ENCODE results near the gene AKAP6.
"Not testable (repeated sequence)": the region's sequence is repeated elsewhere in the genome, so short reads cannot be mapped to it uniquely, and the experiment has no call there.

The AKAP6 gene

DNA sequence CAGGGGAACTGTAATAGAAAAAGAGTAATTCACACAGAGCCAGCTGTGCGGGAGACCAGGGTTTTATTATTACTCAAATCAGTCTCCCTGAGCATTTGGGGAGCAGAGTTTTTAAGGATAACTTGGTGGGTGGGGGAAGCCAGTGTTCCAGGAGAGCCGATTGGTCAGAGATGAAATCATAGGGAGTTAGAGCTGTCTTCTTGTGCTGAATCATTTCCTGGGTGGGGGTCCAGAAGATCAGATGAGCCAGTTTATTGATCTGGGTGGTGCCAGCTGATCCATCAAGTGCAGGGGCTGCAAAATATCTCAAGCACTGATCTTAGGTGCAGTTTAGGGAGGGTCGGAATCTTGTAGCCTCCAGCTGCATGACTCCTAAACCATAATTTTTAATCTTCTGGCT is 44.1 kb downstream of the AKAP6 start:
- not testable (repeated sequence) for DNase-seq

DNA sequence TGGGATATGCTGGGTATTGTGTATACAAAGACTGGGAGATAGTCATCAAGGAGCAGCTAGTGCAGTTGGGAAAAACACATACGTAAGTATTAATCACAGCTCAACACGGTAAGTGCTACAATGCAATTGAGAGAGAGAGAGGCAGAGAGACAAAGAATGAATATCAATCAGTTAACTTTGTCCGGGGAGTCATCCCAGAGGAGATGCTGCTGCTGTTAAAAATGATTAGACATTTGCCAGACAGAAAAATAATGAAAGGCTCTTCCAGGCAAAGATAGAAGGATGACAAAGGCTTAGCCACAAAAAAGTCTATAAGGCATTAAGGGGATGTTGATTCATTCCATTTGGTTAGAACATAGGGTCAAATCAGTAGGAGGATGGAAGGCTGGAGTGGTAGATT is 45.1 kb downstream of the AKAP6 start:
- DNase-seq = no peak

DNA sequence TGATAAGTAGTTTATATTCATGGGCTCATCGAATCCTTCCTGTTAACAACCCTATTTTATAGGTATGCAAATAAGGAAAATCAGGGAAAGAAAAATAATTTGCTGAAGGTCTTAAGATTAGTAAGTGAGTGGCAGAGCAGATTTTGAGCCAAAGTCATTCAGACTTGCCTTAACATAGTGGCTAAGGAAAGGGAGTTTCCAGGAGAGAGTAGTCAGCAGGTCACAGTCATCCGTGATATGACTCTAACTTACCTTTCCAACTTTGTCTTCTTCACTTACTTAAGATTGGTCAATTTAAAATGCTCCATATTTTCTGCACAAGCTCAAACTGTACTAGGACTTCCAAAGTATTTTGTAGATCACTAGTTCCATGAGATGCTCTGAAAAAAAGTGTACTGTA is 46.6 kb downstream of the AKAP6 start:
- no peak for DNase-seq

DNA sequence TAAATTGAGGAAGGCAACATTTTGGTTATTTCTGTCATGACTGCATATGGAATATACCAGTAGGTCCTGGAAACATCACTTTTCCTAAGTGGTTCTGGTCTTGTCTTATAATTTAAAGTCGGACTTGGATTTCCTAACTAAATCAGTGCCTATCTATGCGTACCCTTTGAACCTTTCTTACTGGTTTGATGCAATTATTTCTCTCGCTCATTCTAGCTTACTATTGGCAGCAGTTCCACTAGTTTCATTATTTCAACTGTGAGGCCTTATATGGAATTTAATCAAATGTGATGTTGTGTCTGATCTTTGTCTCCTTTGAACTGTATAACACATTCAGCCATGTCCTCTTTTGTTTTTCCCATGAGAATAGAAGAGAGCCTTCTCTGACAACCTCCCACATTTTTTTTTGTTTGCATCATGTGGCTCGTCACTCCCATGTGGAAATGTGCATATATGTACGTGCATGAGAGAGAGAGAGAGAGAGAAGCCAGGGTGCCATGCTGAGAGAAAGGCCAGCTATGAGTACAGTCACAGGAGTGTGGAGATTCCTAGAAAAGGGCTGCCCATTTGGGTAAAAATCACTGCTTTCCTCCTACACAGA is 48.0 kb downstream of the AKAP6 start:
- no peak for DNase-seq

DNA sequence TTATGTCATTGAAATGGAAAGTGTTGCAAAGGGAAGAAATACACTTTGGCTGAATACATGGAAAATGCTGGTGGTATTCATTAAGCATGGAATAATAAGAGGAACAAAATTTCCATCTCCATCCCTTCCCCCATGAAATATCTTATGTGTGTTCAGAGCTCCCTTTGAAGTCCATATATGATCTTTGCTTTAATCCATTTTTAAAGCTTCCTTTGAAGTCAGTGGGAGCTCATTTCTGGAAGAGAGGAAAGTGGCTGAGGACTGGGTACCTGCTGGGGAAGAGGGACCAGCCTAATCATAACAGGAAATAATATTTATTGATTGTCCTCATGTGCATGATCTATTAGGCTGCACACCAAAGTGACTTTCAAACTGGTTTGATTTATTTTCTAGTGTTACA is 49.2 kb downstream of the AKAP6 start:
- no peak for DNase-seq

DNA sequence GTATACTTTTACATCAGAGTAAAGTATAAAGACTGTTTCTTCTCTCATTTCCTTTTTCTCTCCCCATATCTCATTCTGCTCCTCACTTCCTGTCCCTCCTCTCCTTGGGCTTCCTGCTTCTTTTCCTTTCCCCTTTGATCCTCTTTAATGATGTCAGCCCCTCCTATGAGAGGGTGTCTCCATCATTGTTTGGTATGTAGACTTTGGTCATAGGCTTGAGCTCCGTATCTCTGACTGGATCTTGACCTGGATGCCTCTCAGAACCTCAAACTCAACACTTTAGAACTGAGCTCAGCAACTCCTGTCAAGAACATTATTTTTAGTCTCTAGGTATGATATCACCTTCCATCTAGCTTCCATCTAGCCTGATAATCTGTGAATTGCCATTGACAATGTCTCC is 50.3 kb downstream of the AKAP6 start:
- no peak for DNase-seq

DNA sequence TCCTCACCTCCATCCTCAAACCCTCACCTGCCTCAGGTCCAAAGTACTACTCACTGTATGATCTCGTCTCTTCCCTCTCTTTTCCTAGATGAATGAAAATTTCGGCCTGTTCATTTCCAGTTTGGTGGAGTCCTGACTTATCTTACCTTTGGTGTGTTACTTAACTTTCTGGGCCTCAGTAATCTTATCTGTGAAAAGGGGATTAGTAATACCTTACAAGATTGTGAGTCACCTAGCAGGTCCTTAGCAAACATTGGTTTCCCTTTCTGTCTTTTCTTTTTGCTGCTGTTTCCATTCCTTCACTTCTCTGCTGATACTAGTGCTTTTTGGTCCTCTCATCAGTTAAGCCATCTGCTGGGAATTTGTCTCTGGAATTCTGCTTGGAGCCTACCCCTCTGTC is 52.8 kb downstream of the AKAP6 start:
- DNase-seq = no peak

DNA sequence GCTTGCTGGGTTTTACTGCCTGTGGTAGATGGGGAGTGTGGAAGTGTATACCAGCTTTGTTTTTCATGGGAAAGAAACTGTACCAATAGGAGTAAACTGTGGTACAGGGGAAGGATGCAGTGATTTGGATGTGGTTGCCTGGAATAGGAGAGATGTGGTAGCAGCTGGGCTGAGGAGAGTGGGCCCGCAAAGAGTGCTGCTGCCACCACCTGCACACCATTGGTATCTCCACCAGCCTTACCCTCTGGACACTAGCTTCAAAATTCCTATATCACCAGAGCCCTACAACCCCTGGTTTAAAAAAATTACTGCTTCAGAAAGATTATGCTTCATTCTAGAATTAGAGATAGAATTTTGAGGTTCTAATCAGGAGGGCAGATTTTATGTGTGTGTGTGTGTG is 53.6 kb downstream of the AKAP6 start:
- DNase-seq = peak; percentile 57

DNA sequence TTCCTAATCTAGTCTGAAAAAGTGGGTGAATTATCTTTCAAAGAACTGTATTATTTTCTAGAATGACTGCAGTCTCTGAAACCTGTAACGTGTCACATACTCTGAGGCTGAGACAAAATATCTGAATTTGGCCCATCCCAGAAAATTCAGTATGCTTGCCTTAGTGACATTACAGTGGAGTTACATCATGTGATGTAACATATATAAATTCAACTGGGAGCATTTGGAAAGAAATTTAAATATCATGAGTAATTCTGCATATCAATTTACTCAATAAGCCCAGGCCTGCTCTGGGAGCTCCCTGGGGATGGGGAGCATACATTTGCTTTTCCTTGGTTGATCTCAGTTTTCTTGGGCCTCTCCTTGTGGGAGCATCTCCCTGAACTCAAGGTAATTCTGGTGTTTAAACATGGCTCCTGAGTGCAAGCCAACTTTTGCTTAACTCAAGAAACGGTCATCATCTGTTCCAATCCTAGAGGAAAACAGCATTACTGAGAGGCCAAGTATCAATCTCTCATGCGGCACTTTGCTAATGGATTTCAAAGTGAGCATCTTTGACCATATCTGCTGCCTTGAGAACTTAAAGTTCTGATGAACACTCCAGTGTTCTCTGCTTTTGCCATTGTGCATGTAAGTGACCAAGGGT is 54.4 kb downstream of the AKAP6 start:
- DNase-seq = no peak

DNA sequence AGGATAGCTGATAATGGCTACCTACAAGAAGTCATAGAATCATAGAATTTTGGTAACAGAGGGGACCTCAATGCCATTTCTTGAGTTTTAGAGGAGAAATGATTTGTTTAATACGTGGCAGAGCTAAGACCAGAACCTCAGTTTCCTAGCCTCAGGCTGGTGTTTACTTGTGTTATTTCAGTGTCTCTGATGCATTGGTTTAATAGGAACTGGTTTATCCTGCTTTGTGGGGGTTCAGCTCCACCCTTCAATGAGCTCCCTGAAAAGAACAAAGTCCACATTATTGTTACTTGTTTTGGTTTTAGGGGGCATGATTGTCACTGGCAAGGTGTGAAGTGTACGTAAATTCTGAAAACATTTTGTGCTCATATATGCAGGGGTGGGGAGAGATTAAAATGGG is 55.4 kb downstream of the AKAP6 start:
- DNase-seq = no peak

DNA sequence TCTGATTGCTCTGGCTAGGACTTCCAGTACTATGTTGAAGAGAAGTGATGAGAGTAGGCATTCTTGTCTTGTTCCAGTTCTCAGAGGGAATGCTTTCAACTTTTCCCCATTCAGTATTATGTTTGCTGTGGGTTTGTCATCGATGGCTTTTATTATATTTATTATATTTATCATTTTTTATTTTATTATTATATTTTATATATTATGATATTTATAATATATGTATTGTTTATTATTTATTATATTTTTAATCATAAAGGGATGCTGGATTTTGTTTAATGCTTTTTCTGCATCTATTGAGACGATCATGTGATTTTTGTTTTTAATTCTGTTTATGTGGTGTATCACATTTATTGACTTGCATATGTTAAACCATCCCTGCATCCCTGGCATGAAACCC is 58.2 kb downstream of the AKAP6 start:
- not testable (repeated sequence) for DNase-seq

DNA sequence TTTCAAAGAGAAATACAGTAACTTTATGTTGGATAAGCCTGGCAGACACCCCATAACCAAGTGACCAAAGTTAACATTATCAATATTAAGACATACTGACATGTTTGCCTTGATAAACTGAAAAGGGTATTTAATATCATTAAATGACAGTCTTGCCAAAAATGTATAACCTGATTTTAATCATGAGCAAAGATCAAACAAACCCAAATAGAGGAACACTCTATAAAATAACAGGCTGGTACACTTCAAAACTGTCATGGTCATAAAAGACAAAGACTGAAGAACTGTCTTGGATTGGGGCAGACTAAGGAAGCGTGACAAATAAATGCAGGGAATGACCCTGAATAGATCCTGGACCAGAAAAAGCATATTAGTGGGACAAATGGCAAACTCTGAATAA is 64.0 kb downstream of the AKAP6 start:
- peak; percentile 27 for DNase-seq

DNA sequence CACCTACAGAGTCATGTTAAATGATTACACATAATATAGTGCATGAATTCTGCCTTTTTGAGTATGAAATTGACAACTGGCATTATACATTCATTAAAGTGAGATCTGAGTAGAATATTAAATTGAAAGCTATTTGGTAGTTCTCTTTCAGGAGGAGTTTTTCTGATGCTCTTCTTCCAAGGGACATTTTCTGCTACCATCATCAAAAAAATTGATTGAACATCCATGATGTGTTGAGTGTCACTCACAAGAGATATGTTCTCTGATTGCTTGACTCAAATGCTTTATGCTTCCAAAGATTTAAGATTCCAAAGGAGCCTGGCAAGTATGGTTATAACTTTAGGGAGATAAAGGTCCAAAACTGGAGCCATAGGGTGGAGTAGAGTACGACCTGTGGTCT is 64.9 kb downstream of the AKAP6 start:
- no peak for DNase-seq

DNA sequence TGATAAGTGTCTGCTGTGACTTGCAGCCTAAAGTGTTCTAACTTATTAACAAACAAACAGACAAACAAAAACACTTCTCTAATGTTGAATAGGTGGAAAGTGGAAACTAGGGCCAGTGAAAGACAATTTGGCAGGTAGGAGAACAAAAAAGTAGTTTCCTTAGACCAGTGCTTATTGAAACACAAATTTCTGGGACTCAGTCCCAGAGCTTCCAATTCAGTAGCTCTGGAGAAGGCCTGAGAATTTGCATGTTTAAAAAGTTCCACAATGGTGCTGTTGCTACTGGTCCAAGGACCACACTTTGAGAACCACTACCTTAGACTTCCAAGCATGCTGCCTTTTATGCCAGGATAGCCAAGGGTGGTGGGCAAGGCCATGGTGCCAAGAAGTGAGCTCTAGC is 67.8 kb downstream of the AKAP6 start:
- DNase-seq = no peak

DNA sequence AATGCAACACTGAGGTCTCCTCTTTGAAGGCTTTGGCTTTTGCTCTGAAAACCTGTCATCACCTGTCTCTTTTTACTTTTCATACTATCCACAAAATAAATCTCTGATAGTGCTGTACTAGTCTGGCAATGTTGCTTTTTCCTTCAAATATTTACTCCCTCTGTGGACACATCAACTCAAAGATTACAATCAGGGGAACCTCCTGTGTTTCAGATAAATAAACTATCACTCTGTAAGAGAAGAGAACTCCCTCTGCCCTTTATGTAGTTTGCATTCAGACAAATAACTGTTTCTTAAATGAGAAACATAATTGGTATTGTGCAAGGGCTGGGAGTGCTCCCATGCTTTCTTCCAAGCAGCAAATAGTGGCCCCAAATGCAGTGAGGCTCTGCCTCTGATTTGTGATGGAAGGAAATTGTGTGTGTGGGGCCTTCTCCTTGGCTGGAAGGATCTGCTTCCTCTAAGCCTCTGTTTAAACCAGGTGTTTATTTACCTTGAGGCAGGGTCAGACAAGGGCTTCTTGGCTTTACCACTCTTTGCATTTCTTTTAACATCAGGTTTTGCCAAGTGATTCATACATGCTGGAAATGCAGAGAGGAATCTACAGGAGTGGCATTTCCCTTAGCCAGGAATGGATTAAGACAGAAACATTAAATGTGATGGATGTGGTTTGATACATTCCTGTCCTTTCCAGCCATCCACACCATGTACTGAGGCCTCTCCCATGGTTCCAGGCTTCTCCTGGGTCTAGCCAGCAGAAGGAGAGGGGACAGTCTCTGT is 69.0 kb downstream of the AKAP6 start:
- peak; percentile 79 for DNase-seq

DNA sequence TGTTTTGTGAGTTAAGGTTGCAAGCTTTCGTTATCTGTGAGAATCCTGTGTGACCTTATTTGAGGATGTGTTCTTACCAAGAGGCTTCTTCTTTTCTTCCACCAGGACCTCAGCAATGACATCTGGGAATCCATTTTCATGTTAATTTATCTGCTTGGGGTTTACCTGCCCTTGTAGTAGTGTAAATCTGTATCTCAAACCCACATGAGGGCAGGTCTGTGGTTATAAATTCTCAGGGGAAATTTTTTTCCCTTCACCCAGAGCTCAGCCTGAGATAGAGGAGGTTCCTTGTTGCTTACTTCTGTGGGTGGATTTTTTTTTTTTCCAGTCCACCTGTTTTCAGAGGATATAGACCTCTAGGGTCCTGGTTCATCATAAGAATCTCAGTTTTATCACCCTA is 70.8 kb downstream of the AKAP6 start:
- no peak for DNase-seq

DNA sequence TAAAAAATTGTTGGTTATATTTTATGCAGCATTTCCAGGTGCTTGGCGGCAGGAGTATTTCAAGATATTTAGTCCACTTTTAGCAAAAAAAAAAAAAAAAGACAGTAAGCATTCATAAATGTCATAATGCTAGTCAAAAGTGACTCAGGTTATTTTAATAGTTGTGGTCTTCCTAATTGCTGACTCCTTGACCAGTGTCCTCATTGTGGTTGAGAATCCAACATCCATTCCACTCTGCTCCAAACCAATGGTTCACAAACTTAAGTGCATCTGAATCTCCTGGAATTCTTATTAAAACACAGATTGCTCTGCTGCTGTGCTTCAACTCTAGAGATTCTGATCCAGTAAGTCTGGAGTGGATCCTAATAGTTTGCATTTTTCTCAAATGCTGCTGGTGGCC is 71.4 kb downstream of the AKAP6 start:
- no peak for DNase-seq

DNA sequence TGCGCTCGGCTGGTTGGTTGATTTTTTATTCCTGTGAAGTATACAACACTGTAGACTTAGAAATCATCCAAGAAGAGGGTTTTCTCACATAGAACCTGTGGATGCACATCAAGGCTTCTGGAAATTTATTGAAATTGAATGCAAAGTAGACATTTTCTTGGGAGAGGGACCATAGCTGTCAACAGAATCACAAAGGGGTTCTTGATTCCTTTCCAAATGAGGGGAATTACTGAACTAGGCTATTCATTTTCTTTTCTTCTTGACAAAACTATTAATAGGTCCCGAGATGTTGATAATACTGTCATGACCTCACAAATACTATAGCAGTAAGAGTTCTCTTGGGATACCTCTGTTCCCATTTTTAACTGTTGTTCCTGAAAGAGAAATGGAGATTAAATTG is 73.9 kb downstream of the AKAP6 start:
- no peak for DNase-seq

DNA sequence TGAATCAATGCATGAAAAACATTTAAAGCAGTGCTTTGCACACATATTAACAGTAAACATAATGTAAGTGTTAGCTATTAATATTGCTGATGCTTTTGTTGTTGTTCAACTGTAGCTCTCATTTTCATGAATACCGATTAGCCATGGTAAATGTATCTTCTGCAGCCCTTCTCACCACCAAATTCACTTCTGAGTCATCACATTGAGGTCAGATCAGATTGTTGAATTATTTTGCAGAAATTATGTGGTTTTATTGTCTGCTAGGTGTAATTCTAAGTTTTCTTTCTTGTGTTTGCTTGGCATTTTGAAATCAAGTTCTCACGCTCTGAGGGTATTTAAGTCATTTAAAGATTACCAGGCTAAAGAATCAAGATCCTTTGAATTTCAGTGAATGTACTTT is 74.6 kb downstream of the AKAP6 start:
- DNase-seq = no peak

DNA sequence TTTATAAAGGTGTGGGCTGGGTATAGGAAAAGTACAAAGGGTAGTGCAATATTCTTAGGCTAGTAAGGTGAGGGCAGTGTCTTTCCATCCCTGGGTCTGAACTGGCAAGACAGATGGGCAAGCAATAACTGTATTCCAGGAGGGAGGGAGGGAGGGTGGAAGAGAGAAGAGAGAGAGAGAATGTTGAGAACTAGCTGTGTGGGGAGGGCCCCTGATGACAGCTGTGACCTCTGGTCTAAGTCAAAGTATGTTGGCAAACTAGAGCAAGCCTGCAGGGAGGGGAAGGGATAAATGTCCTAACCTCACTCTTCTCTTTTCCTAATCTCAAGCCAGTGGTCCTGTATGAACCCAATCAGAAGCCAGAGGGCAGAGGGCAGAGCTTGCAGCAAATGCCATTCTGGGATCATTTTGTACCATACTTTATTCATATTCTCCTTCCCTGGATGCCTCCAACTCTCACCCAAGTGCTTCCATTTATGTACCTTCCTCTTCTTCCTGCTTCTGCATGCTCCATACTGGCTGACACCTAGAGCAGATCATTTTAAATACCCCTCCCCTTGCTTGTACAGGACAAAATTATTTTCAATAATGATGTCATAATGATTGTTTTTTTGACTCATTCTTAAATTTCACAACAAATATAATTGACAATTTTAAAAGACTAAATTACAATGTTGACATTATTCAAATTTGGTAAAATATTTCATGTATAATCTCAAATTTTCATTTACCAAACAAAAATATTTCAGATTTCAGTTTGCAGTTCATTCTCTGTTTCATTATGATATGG is 75.9 kb downstream of the AKAP6 start:
- no peak for DNase-seq

DNA sequence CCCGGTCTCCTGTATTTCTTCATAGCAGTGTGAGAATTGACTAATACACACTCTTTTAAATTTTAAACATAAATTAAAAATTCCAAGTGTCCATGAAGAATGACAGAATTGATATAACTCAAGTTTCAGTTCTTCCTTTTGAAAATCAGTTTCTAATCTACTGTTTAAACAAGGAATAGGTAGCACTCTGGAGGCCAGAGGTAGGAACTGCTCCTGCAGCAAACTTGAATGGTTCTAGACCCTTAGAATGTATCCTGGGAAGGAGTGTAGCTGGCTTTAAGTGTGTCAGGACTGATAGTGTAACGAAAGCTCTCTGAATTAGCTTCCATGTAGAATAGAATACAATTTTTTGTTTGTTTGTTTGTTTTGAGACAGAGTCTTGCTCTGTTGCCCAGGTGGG is 76.8 kb downstream of the AKAP6 start:
- no peak for DNase-seq

DNA sequence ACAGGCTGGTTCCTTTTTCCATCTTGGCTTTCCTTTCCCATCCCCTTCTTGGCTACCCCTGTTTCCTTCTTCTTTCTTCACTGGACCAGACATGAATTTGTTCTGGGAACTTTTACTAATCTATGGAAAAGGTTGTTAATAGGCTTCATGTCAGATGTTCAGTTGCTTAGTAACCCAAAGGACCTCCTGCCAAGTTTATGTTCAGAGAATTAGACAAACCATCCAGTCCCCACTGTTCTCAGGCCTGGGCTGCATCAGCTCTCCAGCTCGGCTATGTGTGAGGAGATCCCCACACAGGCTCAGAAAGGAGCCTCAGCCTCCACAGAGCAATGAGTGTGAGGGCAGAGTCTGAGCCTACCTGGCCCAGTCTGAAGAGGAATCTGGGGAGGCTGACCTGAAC is 78.0 kb downstream of the AKAP6 start:
- DNase-seq = no peak

DNA sequence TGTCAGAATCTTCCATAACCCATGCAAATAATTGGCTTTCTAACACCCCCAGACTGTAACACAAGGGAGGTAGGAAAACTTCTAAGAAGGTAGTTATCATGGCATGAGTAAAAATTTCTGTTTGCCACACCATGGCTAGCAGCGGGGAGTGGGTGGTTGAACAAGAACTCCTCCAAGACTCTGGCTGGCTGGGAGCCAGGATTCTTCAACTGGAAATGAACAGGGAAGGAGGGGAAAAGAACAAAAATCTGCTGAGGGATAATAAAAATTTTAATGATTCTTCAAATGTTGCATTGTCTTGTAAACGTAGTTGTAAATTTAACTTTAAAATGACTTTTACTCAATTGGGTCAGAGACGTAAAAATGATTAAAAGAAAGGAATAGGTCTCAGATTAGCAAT is 78.9 kb downstream of the AKAP6 start:
- no peak for DNase-seq

DNA sequence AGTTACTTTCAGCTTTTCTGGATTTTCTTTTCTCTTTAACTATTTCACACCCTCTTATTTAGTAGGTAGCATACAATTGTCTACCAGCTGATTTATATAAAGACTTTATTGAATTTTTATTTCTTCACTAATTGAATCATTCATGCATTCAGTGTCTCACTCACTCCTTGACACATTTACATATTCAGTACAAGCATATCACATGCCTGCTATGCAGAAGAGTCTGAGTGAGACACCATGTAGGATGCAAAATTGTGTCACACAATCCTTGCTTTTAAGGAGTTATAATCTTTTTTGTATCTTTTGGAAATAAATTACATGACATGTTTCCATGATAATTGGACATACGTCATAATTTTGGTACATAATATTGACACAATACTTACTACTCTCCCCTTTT is 83.0 kb downstream of the AKAP6 start:
- no peak for DNase-seq

All from NCI-H2029 (cell line).